Measurements from ENCODE around the gene DNM3.

DNA sequence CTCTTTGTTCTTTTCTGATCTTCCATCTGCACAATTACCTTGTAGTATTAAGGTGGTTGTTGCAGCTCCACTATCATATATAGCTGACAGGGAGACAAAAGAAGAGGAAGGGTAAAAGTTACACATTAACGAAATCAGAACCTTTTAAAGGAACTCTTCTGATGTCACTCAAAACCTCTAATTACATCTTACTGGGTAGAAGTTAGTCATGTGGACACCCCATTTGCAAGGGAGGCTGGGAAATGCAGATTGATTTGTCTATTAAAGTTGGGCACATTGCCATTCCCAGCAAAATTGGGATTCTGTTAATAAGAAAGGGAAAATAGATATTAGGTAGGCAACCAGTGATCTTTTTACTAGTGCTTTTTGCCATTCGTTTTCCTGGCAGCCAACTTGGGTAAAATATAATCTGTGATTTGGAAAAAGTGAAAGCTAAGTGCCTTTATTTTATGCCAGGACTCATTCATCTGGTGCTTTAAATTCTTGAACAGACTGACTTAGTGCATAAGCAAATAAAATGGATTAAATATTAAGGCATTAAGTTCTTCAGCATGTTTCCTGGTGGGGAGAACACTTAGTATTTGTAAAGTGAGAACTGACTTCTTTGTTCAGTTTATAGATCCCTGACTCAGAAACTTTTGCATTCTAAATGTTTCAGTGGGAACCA lies 71.3 kb downstream of the DNM3 start:
- TF ChIP-seq, protein P1, sequence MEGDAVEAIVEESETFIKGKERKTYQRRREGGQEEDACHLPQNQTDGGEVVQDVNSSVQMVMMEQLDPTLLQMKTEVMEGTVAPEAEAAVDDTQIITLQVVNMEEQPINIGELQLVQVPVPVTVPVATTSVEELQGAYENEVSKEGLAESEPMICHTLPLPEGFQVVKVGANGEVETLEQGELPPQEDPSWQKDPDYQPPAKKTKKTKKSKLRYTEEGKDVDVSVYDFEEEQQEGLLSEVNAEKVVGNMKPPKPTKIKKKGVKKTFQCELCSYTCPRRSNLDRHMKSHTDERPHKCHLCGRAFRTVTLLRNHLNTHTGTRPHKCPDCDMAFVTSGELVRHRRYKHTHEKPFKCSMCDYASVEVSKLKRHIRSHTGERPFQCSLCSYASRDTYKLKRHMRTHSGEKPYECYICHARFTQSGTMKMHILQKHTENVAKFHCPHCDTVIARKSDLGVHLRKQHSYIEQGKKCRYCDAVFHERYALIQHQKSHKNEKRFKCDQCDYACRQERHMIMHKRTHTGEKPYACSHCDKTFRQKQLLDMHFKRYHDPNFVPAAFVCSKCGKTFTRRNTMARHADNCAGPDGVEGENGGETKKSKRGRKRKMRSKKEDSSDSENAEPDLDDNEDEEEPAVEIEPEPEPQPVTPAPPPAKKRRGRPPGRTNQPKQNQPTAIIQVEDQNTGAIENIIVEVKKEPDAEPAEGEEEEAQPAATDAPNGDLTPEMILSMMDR (IDR thresholded peaks at IDR 0.05), result no peak
- no peak for TF ChIP-seq EZH2 (IDR thresholded peaks at IDR 0.05)

All from neural progenitor cell (in vitro differentiated cells).